ENCODE results near the gene SWAP70. TPM values are rescaled to one million over a fixed set of nuclear protein-coding genes. Genes with fewer than 3 reads are reported as not detected.

The SWAP70 gene
- polyA plus RNA-seq, 3 donors = 10.9 to 26.4 (median 13.8) TPM

DNA sequence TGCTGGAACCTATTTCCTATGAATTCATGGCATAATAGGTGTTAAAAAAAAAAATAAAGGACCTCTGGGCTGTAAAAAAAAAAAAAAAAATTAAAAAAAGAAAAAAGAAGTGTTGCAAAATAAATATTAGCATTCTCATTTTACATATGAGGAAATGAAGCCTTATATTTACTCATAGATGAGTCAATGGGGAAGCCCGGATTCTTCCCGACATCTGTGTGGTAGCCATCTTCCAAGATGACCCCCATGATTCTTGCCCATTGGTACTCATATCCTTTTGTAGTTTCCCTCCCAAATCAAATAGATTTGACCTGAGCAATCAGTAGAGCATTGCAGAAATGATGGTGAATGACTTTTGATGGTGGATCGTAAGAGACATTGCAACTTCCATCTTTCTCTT is 3.0 kb upstream of the SWAP70 start:
- WGBS (ENCODE audit: insufficient coverage) = no CpG with 5 or more reads among the region's 3 CpGs
- intact Hi-C loops (cut with micrococcal nuclease) = loop anchor here (10.0 kb wide), 4 partner anchors 46 to 94 kb away; partner anchors contain the start of gene WEE1 (in 1 of the 2)

DNA sequence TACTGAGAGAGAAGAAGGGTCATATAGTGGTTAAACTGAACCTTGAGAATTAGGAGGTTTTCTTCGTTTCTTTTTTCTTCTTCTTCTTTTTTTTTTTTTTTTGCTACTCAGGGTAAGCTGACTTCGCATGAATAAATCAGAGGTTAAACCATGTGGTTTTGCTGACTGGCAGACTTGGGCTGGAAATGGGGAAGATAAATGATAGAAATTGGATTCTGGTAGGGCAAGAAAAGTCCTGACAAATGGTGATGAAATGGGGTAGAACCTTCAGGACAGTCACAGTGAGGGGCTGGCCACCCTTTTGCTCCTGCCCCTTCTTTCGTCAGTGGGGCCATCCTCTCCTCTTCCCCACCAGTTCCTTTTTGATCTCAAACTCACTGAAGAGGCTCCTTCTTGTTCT is 1.6 kb upstream of the SWAP70 start:
- peaks cover 10 to 15% of the 10 kb centered on the region in 2 donors for H3K36me3 Mint-ChIP-seq
- peak overlapping the region; percentile 65 to 96 for H3K4me3 Mint-ChIP-seq
- DNase-seq = peak; percentile 88 to 92 (median 90)
- H3K27me3 ChIP-seq (ENCODE audit: control insufficient read depth in 2 of 2, insufficient read depth in 2 of 2, low read length in 2 of 2) = no peaks in the 10 kb centered on the region
- H3K27me3 Mint-ChIP-seq (ENCODE audit: low read depth in 3 of 3) = no peaks in the 10 kb centered on the region
- peaks cover 33% of the 10 kb centered on the region for H3K79me2 ChIP-seq (ENCODE audit: insufficient read depth, low read length)
- H3K9me3 ChIP-seq (replicated peaks in 1 of 2; ENCODE audit: control insufficient read depth in 1 of 2, insufficient read depth in 1 of 2, low read length in 2 of 2) = peaks cover 0 to 5% of the 10 kb centered on the region in 2 donors
- peaks cover 9% of the 10 kb centered on the region for H4K20me1 ChIP-seq (ENCODE audit: insufficient read depth, low read length)
- peaks cover 39 to 49% of the 10 kb centered on the region in 2 donors for H3K4me1 ChIP-seq (ENCODE audit: control insufficient read depth in 1 of 2, insufficient read depth in 2 of 2, low read length in 2 of 2)
- TF ChIP-seq, protein P1, sequence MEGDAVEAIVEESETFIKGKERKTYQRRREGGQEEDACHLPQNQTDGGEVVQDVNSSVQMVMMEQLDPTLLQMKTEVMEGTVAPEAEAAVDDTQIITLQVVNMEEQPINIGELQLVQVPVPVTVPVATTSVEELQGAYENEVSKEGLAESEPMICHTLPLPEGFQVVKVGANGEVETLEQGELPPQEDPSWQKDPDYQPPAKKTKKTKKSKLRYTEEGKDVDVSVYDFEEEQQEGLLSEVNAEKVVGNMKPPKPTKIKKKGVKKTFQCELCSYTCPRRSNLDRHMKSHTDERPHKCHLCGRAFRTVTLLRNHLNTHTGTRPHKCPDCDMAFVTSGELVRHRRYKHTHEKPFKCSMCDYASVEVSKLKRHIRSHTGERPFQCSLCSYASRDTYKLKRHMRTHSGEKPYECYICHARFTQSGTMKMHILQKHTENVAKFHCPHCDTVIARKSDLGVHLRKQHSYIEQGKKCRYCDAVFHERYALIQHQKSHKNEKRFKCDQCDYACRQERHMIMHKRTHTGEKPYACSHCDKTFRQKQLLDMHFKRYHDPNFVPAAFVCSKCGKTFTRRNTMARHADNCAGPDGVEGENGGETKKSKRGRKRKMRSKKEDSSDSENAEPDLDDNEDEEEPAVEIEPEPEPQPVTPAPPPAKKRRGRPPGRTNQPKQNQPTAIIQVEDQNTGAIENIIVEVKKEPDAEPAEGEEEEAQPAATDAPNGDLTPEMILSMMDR (IDR thresholded peaks at IDR 0.05) = no peak
- intact Hi-C loops (cut with micrococcal nuclease) = loop anchor here (1.0 to 10.0 kb wide), 6 partner anchors 21 to 93 kb away; partner anchors contain the start of gene WEE1 (in 1 of the 2)
- peaks cover 4 to 16% (median 13%) of the 10 kb centered on the region in 7 donors for H3K9me3 Mint-ChIP-seq
- H3K4me3 ChIP-seq (replicated peaks in 1 of 3; ENCODE audit: low read depth in 2 of 3, low read length in 3 of 3) = peak overlapping the region in 1 of 3 experiments; percentile 95
- H3K27ac ChIP-seq (ENCODE audit: low read depth in 1 of 2, low read length in 2 of 2) = peak overlapping the region; percentile 69 to 87
- no peak overlapping the region for H2AFZ ChIP-seq (ENCODE audit: insufficient read depth, low read depth, low read length, poor library complexity, severe bottlenecking)
- H3K27ac Mint-ChIP-seq = peak overlapping the region; percentile 93 to 98 (median 97)
- peaks cover 44% of the 10 kb centered on the region for H3K4me1 Mint-ChIP-seq
- no peak overlapping the region for H3K9ac ChIP-seq (ENCODE audit: insufficient read depth, low read length, poor library complexity, severe bottlenecking)
- 0% methylated on average over 1 of the region's 3 CpGs for WGBS (ENCODE audit: insufficient coverage)
- peak overlapping the region; percentile 37 for H3K4me2 ChIP-seq (replicated peaks; ENCODE audit: extremely low read depth, low read length, poor library complexity, severe bottlenecking)
- no peaks in the 10 kb centered on the region for H3K36me3 ChIP-seq (replicated peaks in 1 of 2; ENCODE audit: control insufficient read depth in 1 of 2, insufficient read depth in 2 of 2, low read length in 2 of 2)

More for the DNA sequence above, 3.0 kb upstream of the SWAP70 start:
- Mint-ChIP-seq H3K36me3 (peaks cover 6 to 10% of the 10 kb centered on the region in 2 donors), H3K27me3 (ENCODE audit: low read depth in 3 of 3) (no peaks in the 10 kb centered on the region), H3K4me1 (peaks cover 39% of the 10 kb centered on the region), H3K9me3 (peaks cover 5 to 15% (median 7%) of the 10 kb centered on the region in 7 donors), H3K27ac (peak overlapping the region; percentile 93 to 98 (median 97)), H3K4me3 (peak overlapping the region in 1 of 2 donors; percentile 53)
- Histone ChIP-seq H4K20me1 (ENCODE audit: insufficient read depth, low read length) (peaks cover 1% of the 10 kb centered on the region), H3K9me3 (replicated peaks in 1 of 2; ENCODE audit: control insufficient read depth in 1 of 2, insufficient read depth in 1 of 2, low read length in 2 of 2) (peaks cover 0 to 3% of the 10 kb centered on the region in 2 donors), H3K27me3 (ENCODE audit: control insufficient read depth in 2 of 2, insufficient read depth in 2 of 2, low read length in 2 of 2) (no peaks in the 10 kb centered on the region), H3K79me2 (ENCODE audit: insufficient read depth, low read length) (peaks cover 20% of the 10 kb centered on the region), H3K4me3 (replicated peaks in 1 of 3; ENCODE audit: low read depth in 2 of 3, low read length in 3 of 3) (no peak overlapping the region), H3K9ac (ENCODE audit: insufficient read depth, low read length, poor library complexity, severe bottlenecking) (no peak overlapping the region), H3K4me1 (ENCODE audit: control insufficient read depth in 1 of 2, insufficient read depth in 2 of 2, low read length in 2 of 2) (peaks cover 39 to 49% of the 10 kb centered on the region in 2 donors), H3K27ac (ENCODE audit: low read depth in 1 of 2, low read length in 2 of 2) (peak overlapping the region in 1 of 2 donors; percentile 87), H3K4me2 (replicated peaks; ENCODE audit: extremely low read depth, low read length, poor library complexity, severe bottlenecking) (peak overlapping the region; percentile 17), H2AFZ (ENCODE audit: insufficient read depth, low read depth, low read length, poor library complexity, severe bottlenecking) (no peak overlapping the region), H3K36me3 (replicated peaks in 1 of 2; ENCODE audit: control insufficient read depth in 1 of 2, insufficient read depth in 2 of 2, low read length in 2 of 2) (no peaks in the 10 kb centered on the region)
- TF ChIP-seq, protein P1 (IDR thresholded peaks at IDR 0.05) = no peak
- peak; percentile 82 to 94 (median 94) for DNase-seq

Measured in CD14-positive monocyte (primary cell).